ENCODE results near the gene PRRG2. TPM values are rescaled to one million over a fixed set of nuclear protein-coding genes. Genes with fewer than 3 reads are reported as not detected.

The PRRG2 gene
- total and polyA plus RNA-seq, 4 donors, result 5.1 to 11.7 (median 9.8) TPM

DNA sequence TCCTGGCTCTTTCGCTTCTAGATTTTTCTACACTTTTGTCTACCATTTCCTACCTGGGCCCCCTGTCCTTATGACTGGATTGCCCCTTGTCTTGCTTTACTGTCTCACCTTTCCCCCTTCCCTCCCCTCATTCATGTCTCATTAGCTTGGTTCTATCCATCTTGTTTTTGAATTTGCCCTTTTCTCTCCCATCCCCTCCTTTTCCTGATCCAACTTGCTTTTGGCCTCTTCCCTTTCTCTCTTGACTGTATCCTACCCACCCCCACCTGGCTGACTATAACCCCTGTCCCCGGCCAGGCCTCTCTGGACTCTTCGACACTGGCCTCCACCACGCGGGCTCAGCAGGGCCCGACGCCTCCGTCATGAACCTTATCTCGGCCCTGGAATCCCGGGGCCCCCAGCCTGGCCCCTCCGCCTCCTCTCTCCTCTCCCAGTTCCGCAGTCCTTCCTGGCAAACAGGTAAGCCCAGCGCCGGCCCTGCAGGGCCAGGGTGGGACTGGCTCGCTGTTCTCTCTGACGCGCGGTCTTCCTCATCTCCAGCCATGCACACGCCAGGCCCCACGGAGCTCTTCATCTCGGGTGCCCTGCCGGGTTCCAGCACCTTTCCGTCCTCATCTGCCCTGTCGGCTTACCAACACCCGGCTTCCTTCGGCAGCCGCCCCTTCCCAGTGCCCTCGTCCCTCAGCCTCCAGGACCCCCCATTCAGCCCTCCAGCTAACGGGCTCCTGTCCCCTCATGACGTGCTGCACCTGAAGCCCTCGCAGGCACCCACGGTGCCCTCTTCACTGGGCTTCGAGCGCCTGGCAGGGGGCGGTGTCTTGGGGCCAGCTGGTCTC is 13.3 kb downstream of the PRRG2 start:
- TF ChIP-seq, protein P1, sequence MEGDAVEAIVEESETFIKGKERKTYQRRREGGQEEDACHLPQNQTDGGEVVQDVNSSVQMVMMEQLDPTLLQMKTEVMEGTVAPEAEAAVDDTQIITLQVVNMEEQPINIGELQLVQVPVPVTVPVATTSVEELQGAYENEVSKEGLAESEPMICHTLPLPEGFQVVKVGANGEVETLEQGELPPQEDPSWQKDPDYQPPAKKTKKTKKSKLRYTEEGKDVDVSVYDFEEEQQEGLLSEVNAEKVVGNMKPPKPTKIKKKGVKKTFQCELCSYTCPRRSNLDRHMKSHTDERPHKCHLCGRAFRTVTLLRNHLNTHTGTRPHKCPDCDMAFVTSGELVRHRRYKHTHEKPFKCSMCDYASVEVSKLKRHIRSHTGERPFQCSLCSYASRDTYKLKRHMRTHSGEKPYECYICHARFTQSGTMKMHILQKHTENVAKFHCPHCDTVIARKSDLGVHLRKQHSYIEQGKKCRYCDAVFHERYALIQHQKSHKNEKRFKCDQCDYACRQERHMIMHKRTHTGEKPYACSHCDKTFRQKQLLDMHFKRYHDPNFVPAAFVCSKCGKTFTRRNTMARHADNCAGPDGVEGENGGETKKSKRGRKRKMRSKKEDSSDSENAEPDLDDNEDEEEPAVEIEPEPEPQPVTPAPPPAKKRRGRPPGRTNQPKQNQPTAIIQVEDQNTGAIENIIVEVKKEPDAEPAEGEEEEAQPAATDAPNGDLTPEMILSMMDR (IDR thresholded peaks at IDR 0.05; ENCODE audit: control extremely low read depth, extremely low read depth), result no peak
- H3K27me3 ChIP-seq (ENCODE audit: control insufficient read depth in 3 of 3, insufficient read depth in 3 of 3, low read length in 2 of 3), result no peaks in the 10 kb centered on the region
- peaks cover 0 to 18% (median 3%) of the 10 kb centered on the region in 5 donors for H3K4me1 ChIP-seq (ENCODE audit: control insufficient read depth in 5 of 5, insufficient read depth in 5 of 5, low read length in 5 of 5)
- H3K36me3 ChIP-seq (ENCODE audit: control insufficient read depth in 4 of 4, insufficient read depth in 4 of 4, low read length in 4 of 4), result peaks cover 0 to 47% (median 20%) of the 10 kb centered on the region in 4 donors
- WGBS, 2 donors, result 91 to 95% methylated on average over 35 of the region's 35 CpGs
- DNase-seq (no peak), ATAC-seq (ENCODE audit: insufficient read depth, low FRiP score) (no peak)
- H3K9me3 ChIP-seq (ENCODE audit: control insufficient read depth in 4 of 4, insufficient read depth in 3 of 4, low read length in 3 of 4), result no peaks in the 10 kb centered on the region
- H3K9ac ChIP-seq (ENCODE audit: insufficient read depth in 1 of 2, low read length in 2 of 2), result no peak overlapping the region
- H3K4me3 ChIP-seq, result no peak overlapping the region
- H3K27ac ChIP-seq (ENCODE audit: low read depth in 1 of 2, low read length in 1 of 2), result no peak overlapping the region

DNA sequence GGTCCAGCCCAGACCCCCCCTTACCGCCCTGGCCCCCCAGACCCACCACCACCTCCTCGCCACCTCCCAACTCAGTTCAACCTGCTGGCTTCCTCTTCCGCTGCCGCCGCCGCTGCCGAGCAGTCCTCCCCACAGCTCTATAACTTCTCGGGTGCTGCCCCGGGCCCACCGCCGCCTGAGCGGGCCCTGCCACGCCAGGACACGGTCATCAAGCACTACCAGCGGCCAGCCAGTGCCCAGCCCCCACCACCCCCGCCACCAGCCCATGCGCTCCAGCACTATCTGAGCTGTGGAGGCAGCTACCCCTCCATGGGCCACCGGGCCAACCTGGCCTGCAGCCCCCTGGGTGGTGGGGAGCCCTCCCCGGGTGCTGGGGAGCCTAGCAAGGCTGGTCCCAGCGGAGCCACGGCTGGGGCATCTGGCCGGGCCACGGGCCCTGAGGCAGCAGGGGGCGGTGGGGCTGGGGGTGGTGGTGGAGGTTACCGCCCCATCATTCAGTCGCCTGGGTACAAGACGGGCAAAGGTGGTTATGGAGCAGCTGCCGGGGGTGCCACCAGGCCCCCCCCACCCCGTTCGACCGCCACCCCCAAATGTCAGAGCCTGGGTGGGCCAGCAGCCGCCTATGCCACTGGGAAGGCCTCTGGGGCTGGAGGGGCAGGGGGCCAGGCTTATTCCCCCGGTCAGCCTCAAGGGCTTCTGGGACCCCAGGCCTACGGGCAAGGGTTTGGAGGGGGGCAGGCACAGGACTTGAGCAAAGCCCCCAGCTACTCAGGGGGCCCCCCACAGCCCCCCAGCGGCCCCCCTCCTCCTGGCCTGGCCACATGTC is 14.1 kb downstream of the PRRG2 start:
- Histone ChIP-seq H3K4me1 (ENCODE audit: control insufficient read depth in 5 of 5, insufficient read depth in 5 of 5, low read length in 5 of 5) (peaks cover 0 to 17% (median 3%) of the 10 kb centered on the region in 5 donors), H3K27ac (ENCODE audit: low read depth in 1 of 2, low read length in 1 of 2) (no peak overlapping the region), H3K27me3 (ENCODE audit: control insufficient read depth in 3 of 3, insufficient read depth in 3 of 3, low read length in 2 of 3) (no peaks in the 10 kb centered on the region), H3K9me3 (ENCODE audit: control insufficient read depth in 4 of 4, insufficient read depth in 3 of 4, low read length in 3 of 4) (no peaks in the 10 kb centered on the region), H3K9ac (ENCODE audit: insufficient read depth in 1 of 2, low read length in 2 of 2) (no peak overlapping the region), H3K36me3 (ENCODE audit: control insufficient read depth in 4 of 4, insufficient read depth in 4 of 4, low read length in 4 of 4) (peaks cover 5 to 55% (median 22%) of the 10 kb centered on the region in 4 donors), H3K4me3 (no peak overlapping the region)
- ATAC-seq (ENCODE audit: insufficient read depth, low FRiP score) (no peak), DNase-seq (no peak)
- TF ChIP-seq, protein P1 (IDR thresholded peaks at IDR 0.05; ENCODE audit: control extremely low read depth, extremely low read depth), result no peak
- WGBS, 2 donors, result 94 to 97% methylated on average over 27 to 35 of the region's 35 CpGs

DNA sequence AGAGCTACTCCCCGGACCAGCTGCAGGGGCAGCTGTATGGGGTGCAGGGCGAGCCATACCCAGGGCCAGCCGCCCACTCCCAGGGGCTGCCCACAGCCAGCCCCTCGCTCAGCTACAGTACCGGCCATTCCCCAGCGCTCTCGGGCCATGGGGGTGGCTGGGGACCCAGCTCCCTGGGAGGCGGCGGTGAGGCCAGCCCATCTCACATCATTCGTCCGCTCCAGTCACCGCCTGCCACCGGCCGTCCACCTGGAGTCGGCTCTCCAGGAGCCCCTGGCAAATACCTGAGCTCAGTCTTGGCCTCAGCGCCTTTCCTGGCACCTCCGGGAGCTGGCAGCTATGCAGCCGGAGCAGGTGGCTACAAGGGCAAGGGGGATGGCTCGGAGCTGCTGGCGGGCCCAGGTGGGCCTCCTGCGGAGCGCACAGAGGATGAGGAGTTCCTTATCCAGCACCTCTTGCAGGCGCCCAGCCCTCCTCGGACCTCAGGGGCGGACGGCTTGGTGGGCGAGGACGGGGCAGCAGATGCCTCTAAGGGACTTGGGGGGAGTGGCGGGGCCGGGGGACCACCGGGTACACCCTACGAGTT is 14.8 kb downstream of the PRRG2 start:
- no peak overlapping the region for H3K9ac ChIP-seq (ENCODE audit: insufficient read depth in 1 of 2, low read length in 2 of 2)
- H3K27ac ChIP-seq (ENCODE audit: low read depth in 1 of 2, low read length in 1 of 2), result no peak overlapping the region
- H3K4me1 ChIP-seq (ENCODE audit: control insufficient read depth in 5 of 5, insufficient read depth in 5 of 5, low read length in 5 of 5), result peaks cover 0 to 12% (median 3%) of the 10 kb centered on the region in 5 donors
- H3K9me3 ChIP-seq (ENCODE audit: control insufficient read depth in 4 of 4, insufficient read depth in 3 of 4, low read length in 3 of 4), result no peaks in the 10 kb centered on the region
- DNase-seq, result no peak
- H3K27me3 ChIP-seq (ENCODE audit: control insufficient read depth in 3 of 3, insufficient read depth in 3 of 3, low read length in 2 of 3), result no peaks in the 10 kb centered on the region
- ATAC-seq (ENCODE audit: insufficient read depth, low FRiP score), result no peak
- TF ChIP-seq, protein P1 (IDR thresholded peaks at IDR 0.05; ENCODE audit: control extremely low read depth, extremely low read depth), result no peak
- H3K36me3 ChIP-seq (ENCODE audit: control insufficient read depth in 4 of 4, insufficient read depth in 4 of 4, low read length in 4 of 4), result peaks cover 5 to 56% (median 24%) of the 10 kb centered on the region in 4 donors
- no peak overlapping the region for H3K4me3 ChIP-seq
- WGBS, 2 donors, result 95 to 99% methylated on average over 27 to 32 of the region's 32 CpGs
